Endothelial cell of umbilical vein (primary cell): ENCODE measurements around the gene POLR2J. TPM values are rescaled to one million over a fixed set of nuclear protein-coding genes. Genes with fewer than 3 reads are reported as not detected.

Source experiments
- BruUV-seq: library from RNA; stranded (reverse); fragments of 400-500 nt; replicated peaks from 2 replicates; lab custom pipeline; 2021; lab: Mats Ljungman, UMichigan
- CTCF ChIA-PET: fragments of 300-600, 350-600 bp; sonication (Branson Sonifier 250); formaldehyde crosslinking; loops from one replicate; lab custom pipeline; 2021; ENCODE audit warnings: antibody characterized with exemption, inconsistent platforms; lab: Charles Lee
- POLR2A ChIA-PET: fragments of 300-600, 350-600 bp; sonication (Branson Sonifier 250); formaldehyde crosslinking; loops from one replicate; lab custom pipeline; 2021; ENCODE audit warnings: antibody characterized with exemption, inconsistent platforms; lab: Charles Lee
- DNase-seq: peaks from one replicate; pipeline ENCODE4 v3.0.0-alpha.2; 2011; ENCODE audit warnings: low read depth, low spot score
- FAIRE-seq: peaks from 2 replicates; lab custom pipeline; 2011; peaks lifted over from hg19 to GRCh38; lab: Jason Lieb, UNC
- H2AFZ ChIP-seq: 2 replicates; pipeline ENCODE4 v1.6.0; 2012; ENCODE audit warnings: low read depth, low read length, control low read depth, inconsistent platforms
- H3K27ac ChIP-seq: 2 replicates; pipeline ENCODE4 v1.5.1; 2011; ENCODE audit warnings: low read depth, mild to moderate bottlenecking, control low read depth, low read length, moderate library complexity; ENCODE audit not compliant: insufficient read depth
- H3K27me3 ChIP-seq, 2 experiments: 2 replicates each; pipeline versions ENCODE4 v1.6.0 to v1.6.1; 2011; ENCODE audit warnings: low read length in 2 of 2, mixed read lengths in 1 of 2; ENCODE audit not compliant: control insufficient read depth in 2 of 2, insufficient read depth in 2 of 2
- H3K36me3 ChIP-seq, 2 experiments: 2 replicates in 1 of 2; 3 replicates in 1 of 2; pipeline ENCODE4 v1.5.1; 2011; ENCODE audit warnings: low read length in 2 of 2, mild to moderate bottlenecking in 1 of 2, moderate library complexity in 1 of 2; ENCODE audit not compliant: control insufficient read depth in 2 of 2, insufficient read depth in 2 of 2; ENCODE audit errors: extremely low read depth in 1 of 2
- H3K4me1 ChIP-seq: 3 replicates; pipeline ENCODE4 v1.5.1; 2011; ENCODE audit warnings: mild to moderate bottlenecking, low read length; ENCODE audit not compliant: control insufficient read depth, insufficient read depth; ENCODE audit errors: extremely low read depth
- H3K4me2 ChIP-seq: 2 replicates; pipeline ENCODE4 v1.6.1; 2011; ENCODE audit warnings: low read length, control low read depth, mixed read lengths; ENCODE audit not compliant: insufficient read depth
- H3K4me3 ChIP-seq, 3 experiments: fragments of 200-600 bp in 1 of 3; sonication (generic), shearing (Covaris generic) in 1 of 3; replicated peaks in 1 of 3; 2 replicates each; pipeline ENCODE4 v1.5.1; 2011 to 2016; ENCODE audit warnings: control low read depth in 3 of 3, low read length in 3 of 3, mild to moderate bottlenecking in 2 of 3, inconsistent platforms in 1 of 3, low read depth in 1 of 3, moderate library complexity in 1 of 3; ENCODE audit not compliant: insufficient read depth in 1 of 3
- H3K79me2 ChIP-seq: 2 replicates; pipeline ENCODE4 v1.6.0; 2012; ENCODE audit warnings: low read length, inconsistent platforms; ENCODE audit not compliant: control insufficient read depth, insufficient read depth
- H3K9ac ChIP-seq: replicated peaks from 2 replicates; pipeline ENCODE3; 2011; ENCODE audit warnings: low read length, control low read depth; ENCODE audit not compliant: insufficient read depth; ENCODE audit errors: extremely low read depth
- H3K9me1 ChIP-seq: replicated peaks from 3 replicates; pipeline ENCODE4 v1.6.0; 2011; ENCODE audit warnings: mild to moderate bottlenecking, low read length; ENCODE audit not compliant: control insufficient read depth, insufficient read depth; ENCODE audit errors: extremely low read depth
- H3K9me3 ChIP-seq: replicated peaks from 2 replicates; pipeline ENCODE4 v1.5.1; 2012; ENCODE audit warnings: low read length, inconsistent platforms; ENCODE audit not compliant: control insufficient read depth, insufficient read depth
- H4K20me1 ChIP-seq: replicated peaks from 2 replicates; pipeline ENCODE3; 2011; ENCODE audit warnings: mild to moderate bottlenecking, low read length; ENCODE audit not compliant: control insufficient read depth, insufficient read depth; ENCODE audit errors: extremely low read depth
- EZH2 ChIP-seq: IDR thresholded peaks from 2 replicates; pipeline ENCODE4 v1.6.1; 2012; ENCODE audit warnings: borderline replicate concordance, low read depth, mild to moderate bottlenecking, moderate library complexity, low read length, inconsistent platforms; ENCODE audit not compliant: severe bottlenecking
- FOS ChIP-seq: IDR thresholded peaks from 2 replicates; pipeline ENCODE4 v1.6.1; 2011; ENCODE audit warnings: mild to moderate bottlenecking, low read length, moderate library complexity, borderline replicate concordance; ENCODE audit not compliant: insufficient read depth
- GATA2 ChIP-seq: IDR thresholded peaks from 2 replicates; pipeline ENCODE4 v1.7.0; 2011; ENCODE audit warnings: low read depth, mild to moderate bottlenecking, moderate library complexity, mixed read lengths, low read length; ENCODE audit not compliant: insufficient read length, insufficient read depth
- MYC ChIP-seq: IDR thresholded peaks from one replicate; pipeline ENCODE4 v1.6.1; 2011; ENCODE audit warnings: mild to moderate bottlenecking, low read depth, low read length
- POLR2A ChIP-seq: IDR thresholded peaks from 2 replicates; pipeline ENCODE4 v1.6.1; 2012; ENCODE audit warnings: low read depth, mild to moderate bottlenecking, control low read depth, low read length
- POLR2AphosphoS5 ChIP-seq: IDR thresholded peaks from 2 replicates; pipeline ENCODE4 v1.6.1; 2012; ENCODE audit warnings: low read depth, mild to moderate bottlenecking, control low read depth, low read length, moderate library complexity; ENCODE audit not compliant: insufficient read depth
- dilution Hi-C: fragments of 300-500 bp; cut with MboI; formaldehyde crosslinking; loops from one replicate; pipeline ENCODE4 v1.15.0; 2019; ENCODE audit warnings: low sequenced_read_pairs; ENCODE audit not compliant: extremely low pct_ligation_motif_present
- intact Hi-C: fragments of 100-400 bp; cut with micrococcal nuclease; formaldehyde crosslinking; loops from one replicate; pipeline ENCODE4 v1.10.0; 2022
- polyA plus RNA-seq, 4 experiments: library from polyadenylated mRNA; depleted of rRNA in 3 of 4; stranded (reverse) in 3 of 4; unstranded in 1 of 4; fragments of >200 nt; gene quantifications; 2 replicates each; pipeline versions ENCODE4 v1.2.1 to v1.2.3, GENCODE V29; 2011 to 2012; ENCODE audit warnings: missing spikeins in 1 of 4
- total RNA-seq: library from RNA; stranded (reverse); gene quantifications from 2 replicates; pipeline ENCODE4 v1.2.3, GENCODE V29; 2021
- TF ChIP-seq, protein P1 (sequence below), 2 donors: IDR thresholded peaks; 1 replicate in 1 of 2; 2 replicates in 1 of 2; pipeline ENCODE4 v1.5.1; 2011; ENCODE audit warnings: low read length in 2 of 2, mild to moderate bottlenecking in 2 of 2, moderate library complexity in 2 of 2, control low read depth in 1 of 2, inconsistent platforms in 1 of 2, low read depth in 1 of 2; ENCODE audit not compliant: insufficient read depth in 1 of 2; ENCODE audit errors: extremely low read depth in 1 of 2
- TF ChIP-seq, protein P2 (sequence below): IDR thresholded peaks from 2 replicates; pipeline ENCODE4 v1.6.1; 2011; ENCODE audit not compliant: insufficient read depth, insufficient read length

The POLR2J gene
- total and polyA plus RNA-seq, 2 donors (not counting 3 experiments of a cell fraction or from before 2014, with no cell fraction given), result 48.7 to 93.6 TPM

DNA sequence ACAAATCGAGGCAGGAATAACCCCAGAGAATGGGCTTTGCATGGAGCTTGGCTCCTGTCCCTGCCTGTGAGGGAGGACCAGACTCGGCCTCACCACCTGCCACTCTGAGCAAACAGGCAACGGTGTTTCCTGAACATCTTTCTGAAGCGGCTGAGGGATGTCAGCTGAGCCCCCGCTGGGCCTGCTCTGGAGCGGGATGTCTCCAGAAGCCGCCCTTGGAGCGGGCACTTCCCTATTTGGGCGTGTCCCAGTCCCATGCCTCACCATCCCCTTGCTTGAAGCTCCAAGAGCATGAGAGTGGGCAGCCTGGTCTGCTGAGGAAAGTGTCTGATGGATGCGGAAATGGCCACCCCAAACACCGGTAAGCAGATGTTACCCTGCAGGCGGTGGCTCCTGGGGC is 24.3 kb downstream of the POLR2J start:
- no TSS peak for BruUV-seq
- H3K27me3 ChIP-seq, result no peaks in the 10 kb centered on the region
- H3K79me2 ChIP-seq, result no peaks in the 10 kb centered on the region
- CTCF ChIA-PET, result interaction anchor here (1.5 kb wide), 1 partner anchor 21 kb away, joined by 5 read pairs; the partner anchor contains the start of gene ORAI2
- H3K9me1 ChIP-seq, result no peaks in the 10 kb centered on the region
- intact Hi-C loops (no loop called here), dilution Hi-C loops (no loop called here)
- no peaks in the 10 kb centered on the region for H4K20me1 ChIP-seq
- DNase-seq, result no peak
- no peak overlapping the region for H3K27ac ChIP-seq
- POLR2A ChIA-PET, result no interaction called here
- FAIRE-seq, result no peak
- no peaks in the 10 kb centered on the region for H3K4me1 ChIP-seq
- no peaks in the 10 kb centered on the region for H3K9me3 ChIP-seq
- H3K4me3 ChIP-seq, result no peak overlapping the region
- H3K4me2 ChIP-seq, result no peak overlapping the region
- TF ChIP-seq, protein P1, sequence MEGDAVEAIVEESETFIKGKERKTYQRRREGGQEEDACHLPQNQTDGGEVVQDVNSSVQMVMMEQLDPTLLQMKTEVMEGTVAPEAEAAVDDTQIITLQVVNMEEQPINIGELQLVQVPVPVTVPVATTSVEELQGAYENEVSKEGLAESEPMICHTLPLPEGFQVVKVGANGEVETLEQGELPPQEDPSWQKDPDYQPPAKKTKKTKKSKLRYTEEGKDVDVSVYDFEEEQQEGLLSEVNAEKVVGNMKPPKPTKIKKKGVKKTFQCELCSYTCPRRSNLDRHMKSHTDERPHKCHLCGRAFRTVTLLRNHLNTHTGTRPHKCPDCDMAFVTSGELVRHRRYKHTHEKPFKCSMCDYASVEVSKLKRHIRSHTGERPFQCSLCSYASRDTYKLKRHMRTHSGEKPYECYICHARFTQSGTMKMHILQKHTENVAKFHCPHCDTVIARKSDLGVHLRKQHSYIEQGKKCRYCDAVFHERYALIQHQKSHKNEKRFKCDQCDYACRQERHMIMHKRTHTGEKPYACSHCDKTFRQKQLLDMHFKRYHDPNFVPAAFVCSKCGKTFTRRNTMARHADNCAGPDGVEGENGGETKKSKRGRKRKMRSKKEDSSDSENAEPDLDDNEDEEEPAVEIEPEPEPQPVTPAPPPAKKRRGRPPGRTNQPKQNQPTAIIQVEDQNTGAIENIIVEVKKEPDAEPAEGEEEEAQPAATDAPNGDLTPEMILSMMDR (IDR thresholded peaks at IDR 0.05; ENCODE audit: extremely low read depth in 1 of 2, insufficient read depth in 1 of 2, low read depth in 1 of 2, low read length in 2 of 2), result no peak
- TF ChIP-seq, protein P2, sequence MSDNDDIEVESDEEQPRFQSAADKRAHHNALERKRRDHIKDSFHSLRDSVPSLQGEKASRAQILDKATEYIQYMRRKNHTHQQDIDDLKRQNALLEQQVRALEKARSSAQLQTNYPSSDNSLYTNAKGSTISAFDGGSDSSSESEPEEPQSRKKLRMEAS, result no peak
- TF ChIP-seq FOS, result no peak
- TF ChIP-seq GATA2, result no peak
- TF ChIP-seq EZH2, result no peak
- no peak for TF ChIP-seq POLR2A
- no peak for TF ChIP-seq POLR2AphosphoS5
- TF ChIP-seq MYC, result no peak
- H3K36me3 ChIP-seq, result peaks cover 4 to 9% of the 10 kb centered on the region in 2 experiments
- H2AFZ ChIP-seq, result no peak overlapping the region
- H3K9ac ChIP-seq, result no peak overlapping the region
